AG09319 (cell line): ENCODE results near the gene PIGO.
A peak's percentile ranks its signal among the peaks of the same experiment; 100 is the strongest.

Source experiments
- DNase-seq: peaks from one replicate; pipeline ENCODE4 v3.0.0-alpha.2; 2010; ENCODE audit warnings: low read depth; ENCODE audit errors: extremely low read depth
- CTCF ChIP-seq: IDR thresholded peaks from 2 replicates; pipeline ENCODE4 v1.5.1; 2011; ENCODE audit warnings: low read depth, mild to moderate bottlenecking, inconsistent platforms, low read length, moderate library complexity

Gene PIGO

DNA sequence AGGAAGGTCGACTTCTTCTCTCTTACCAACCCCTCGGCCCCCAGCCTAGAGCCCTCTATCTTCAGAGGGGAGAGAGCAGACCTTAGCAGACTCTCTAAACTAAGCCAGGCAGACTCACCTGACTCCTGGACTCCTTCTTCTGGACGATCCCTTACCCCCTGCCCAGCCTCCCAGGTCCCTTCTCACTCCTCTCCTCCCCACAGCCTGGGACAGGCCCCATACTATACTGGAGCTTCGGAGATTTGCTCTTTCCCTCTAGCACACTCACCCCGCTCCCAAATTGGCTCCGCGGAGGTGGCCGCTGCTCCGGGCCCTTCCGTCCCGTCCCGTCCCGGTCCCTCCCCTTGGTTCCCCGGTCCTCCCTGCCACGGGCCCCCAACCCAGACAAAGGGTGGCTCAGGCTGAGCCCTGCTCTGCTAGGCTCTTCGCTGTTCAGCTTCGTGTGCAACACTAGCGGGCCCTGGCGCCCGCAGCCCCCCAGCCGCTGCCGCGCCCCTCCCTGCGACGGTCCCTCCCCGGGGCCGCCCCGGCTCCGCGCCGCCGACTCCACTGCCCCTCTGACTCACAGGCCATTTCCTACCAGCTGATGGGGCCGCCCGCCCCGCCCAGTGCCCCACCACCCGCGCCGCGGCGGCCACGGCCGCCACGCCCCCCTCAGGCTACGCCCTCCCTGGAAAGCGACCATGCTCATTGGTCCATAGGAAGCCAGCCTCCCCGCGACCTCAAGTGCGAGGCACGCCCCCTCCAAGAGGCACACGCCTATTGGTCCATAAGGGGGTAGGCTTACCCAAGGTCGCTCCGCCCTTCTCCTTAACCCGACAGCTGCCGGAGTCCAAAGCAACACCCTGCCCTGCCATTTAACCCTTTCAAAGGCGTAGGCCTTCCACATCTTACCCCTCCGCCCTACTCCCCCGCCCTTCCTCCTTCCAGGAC lies 14.9 kb upstream of the PIGO start:
- peak; percentile 97 for DNase-seq
- no peak for TF ChIP-seq CTCF

DNA sequence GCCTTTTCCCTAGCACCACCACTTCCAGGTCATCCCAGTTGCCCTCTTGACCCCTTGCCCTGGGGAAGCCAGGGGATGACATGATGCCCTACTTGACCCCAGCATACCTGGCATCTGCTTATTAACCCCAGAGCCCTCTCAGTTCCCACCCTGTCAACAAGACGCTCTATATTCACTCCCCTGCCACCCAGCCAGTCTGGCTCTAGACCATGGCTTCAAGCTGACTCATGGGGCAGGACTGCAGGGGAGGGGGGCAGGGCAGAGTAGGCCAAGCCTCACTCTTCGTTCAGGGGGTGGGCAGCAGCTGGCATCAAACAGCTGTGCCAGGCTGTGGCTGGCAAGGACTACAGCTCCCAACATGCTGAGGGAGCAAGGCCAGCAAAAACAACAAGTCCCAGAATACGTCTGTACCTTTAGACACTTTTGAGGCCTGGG lies 14.0 kb upstream of the PIGO start:
- DNase-seq = no peak
- TF ChIP-seq CTCF = no peak

DNA sequence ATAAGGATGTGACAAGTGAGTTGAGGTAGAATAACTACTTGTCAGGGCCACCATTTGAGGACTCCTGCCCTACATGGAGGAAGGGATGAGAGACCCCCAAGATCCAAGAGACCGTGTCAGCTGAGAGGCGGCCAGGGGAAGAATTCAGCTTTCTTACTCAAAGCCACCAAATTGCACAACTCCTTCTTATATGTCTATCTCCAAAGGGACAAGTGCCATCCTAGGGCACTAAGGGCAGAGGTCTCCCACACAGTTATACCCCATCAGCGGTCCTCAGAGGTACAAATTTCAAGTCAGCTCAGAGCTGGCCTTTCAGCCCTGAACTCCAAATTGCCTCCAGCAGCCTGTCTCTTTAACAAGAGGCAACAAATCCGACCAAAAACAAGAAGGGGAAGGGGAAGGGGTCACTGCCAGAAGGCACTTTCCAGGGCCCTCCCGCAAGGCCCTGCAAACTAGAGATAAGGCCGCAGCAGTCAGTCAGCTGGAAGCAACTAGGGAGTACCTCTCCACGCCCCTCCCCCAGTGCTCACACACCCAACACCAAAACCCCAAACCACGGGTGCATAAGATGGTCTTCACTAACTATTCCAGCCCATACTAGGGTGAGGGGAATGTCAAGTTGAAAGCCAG lies 12.7 kb upstream of the PIGO start:
- no peak for TF ChIP-seq CTCF
- DNase-seq = no peak

DNA sequence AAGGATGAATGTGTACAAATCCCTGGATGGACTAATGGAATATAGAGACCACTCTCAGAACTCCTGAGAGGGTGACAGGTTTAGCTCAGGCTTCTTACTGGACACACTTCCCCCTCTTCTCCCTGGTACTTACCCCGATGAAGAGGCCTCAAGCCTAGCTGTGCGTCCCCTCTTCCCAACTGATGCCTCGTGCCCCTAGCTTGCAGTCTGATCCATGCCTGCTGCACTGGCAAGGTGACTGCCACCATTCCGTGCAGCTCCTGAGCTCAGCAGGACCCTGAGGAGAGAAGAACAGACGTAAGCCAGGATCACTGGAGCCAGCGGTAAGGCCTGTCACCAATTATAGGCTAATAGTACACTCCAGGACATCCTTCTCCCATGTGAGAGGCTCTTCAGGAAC lies 12.1 kb upstream of the PIGO start:
- TF ChIP-seq CTCF = no peak
- DNase-seq = no peak

DNA sequence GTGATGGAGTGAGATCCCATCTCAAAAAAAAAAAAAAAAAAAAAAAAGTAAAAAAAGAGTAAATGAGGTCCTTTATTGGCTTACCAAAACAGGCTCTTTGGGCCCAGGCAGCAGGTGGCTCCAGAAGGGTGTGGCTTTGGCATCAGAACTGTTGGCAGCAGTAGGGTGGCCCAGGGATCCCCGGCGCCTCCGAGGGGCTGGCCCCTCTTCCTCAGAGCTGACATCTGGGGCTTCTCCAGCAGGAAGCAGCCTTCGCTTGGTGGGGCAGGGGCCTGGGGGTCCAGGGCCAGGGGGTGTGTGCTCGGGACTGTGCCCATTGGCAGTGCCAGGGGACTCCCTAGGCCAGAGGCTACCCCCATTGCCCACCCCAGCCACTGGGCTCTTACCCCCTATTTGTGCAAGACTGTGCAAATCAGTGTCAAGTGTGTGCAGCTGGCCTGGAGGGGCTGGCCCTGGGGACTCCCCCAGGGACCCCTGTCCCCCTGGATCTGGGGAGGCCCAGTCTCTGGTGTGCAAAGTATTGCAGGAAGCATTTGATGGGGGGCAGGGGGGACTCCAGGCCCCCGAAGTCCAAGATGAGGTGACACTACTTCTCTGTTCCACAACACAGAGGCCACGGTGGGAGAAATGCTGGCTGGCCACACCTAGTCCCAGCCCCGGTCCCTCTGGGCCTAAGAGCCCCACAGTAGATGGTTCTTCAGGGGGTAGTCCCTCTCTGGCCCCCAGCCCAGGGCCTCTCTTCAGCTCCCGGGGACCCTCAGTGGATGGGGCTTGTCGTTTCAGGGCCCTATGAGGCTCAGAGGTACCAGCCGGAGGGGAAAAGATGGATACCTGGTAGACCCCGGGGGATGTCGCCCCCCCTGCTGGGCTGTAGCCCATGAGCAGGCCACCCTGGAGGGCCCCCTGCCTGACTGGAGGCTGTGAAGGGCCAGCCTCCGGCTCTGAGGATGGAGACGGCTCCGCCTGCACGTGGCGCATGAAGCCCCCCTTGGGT lies 11.2 kb upstream of the PIGO start:
- no peak for TF ChIP-seq CTCF

DNA sequence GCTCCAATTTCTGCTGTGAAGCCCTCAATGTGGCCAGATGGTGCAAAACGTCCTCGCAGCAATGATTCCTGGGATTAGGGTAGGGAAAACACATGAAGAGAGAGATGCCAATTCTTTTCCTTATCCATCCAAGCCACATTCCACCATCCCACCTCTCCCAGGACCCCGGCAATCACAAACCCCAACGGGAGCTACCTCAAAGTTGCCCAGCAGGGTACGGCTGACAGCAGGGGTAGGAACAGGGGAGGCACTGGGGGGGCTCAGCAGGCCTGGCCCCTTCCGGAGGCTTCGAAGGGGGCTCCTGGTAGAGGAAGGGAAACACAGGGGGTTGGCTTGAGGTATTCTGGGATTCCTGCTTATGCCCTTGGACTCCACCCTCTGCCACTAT lies 9.9 kb upstream of the PIGO start:
- no peak for DNase-seq
- no peak for TF ChIP-seq CTCF

More for the DNA sequence above, 11.2 kb upstream of the PIGO start:
- no peak for DNase-seq
